Nephron (organoid): ENCODE measurements around the gene ARPC1A.
"Not testable (repeated sequence)": the region's sequence is repeated elsewhere in the genome, so short reads cannot be mapped to it uniquely, and the experiment has no call there.

ENCODE experiments used
- H3K27ac Mint-ChIP-seq, 3 experiments: 2 replicates each; pipeline ENCODE4 v1.8.0; 2020; ENCODE audit warnings: mixed read lengths in 3 of 3, mild to moderate bottlenecking in 2 of 3, moderate library complexity in 1 of 3
- H3K27me3 Mint-ChIP-seq: 2 replicates; pipeline ENCODE4 v1.8.0; 2021; ENCODE audit warnings: low read depth, mild to moderate bottlenecking, moderate library complexity, mixed read lengths
- H3K36me3 Mint-ChIP-seq: 2 replicates; pipeline ENCODE4 v1.8.0; 2020; ENCODE audit warnings: low read depth, mixed read lengths
- H3K4me1 Mint-ChIP-seq: 2 replicates; pipeline ENCODE4 v1.8.0; 2020; ENCODE audit warnings: mixed read lengths
- H3K4me3 Mint-ChIP-seq, 3 experiments: 2 replicates each; pipeline ENCODE4 v1.8.0; 2020; ENCODE audit warnings: mild to moderate bottlenecking in 3 of 3, mixed read lengths in 3 of 3, moderate library complexity in 2 of 3
- H3K9me3 Mint-ChIP-seq: 2 replicates; pipeline ENCODE4 v1.8.0; 2020; ENCODE audit warnings: mixed read lengths
- CTCF ChIP-seq, 3 experiments: fragments of 200-600 bp; sonication (generic); IDR thresholded peaks; one replicate each; pipeline ENCODE4 v1.5.0; 2021; ENCODE audit warnings: antibody characterized with exemption in 3 of 3; ENCODE audit not compliant: unreplicated experiment in 3 of 3

The ARPC1A gene

GRCh38 chr7:99325001-99325493 is 651 bp upstream of the ARPC1A start:
- Mint-ChIP-seq H3K4me3 (peak overlapping the region; percentile 87 to 91 (median 91)), H3K27ac (peak overlapping the region; percentile 66 to 91 (median 67)), H3K27me3 (no peaks in the 10 kb centered on the region), H3K9me3 (no peaks in the 10 kb centered on the region), H3K4me1 (peaks cover 14% of the 10 kb centered on the region), H3K36me3 (no peaks in the 10 kb centered on the region)
- no peak for TF ChIP-seq CTCF (IDR thresholded peaks at IDR 0.05; ENCODE audit: unreplicated experiment in 3 of 3)

GRCh38 chr7:99326408-99326782 is 697 bp downstream of the ARPC1A start:
- peak overlapping the region; percentile 66 to 91 (median 67) for H3K27ac Mint-ChIP-seq
- peaks cover 14% of the 10 kb centered on the region for H3K4me1 Mint-ChIP-seq
- H3K9me3 Mint-ChIP-seq = no peaks in the 10 kb centered on the region
- no peaks in the 10 kb centered on the region for H3K36me3 Mint-ChIP-seq
- H3K27me3 Mint-ChIP-seq = no peaks in the 10 kb centered on the region
- TF ChIP-seq CTCF (IDR thresholded peaks at IDR 0.05; ENCODE audit: unreplicated experiment in 3 of 3) = no peak
- H3K4me3 Mint-ChIP-seq = peak overlapping the region; percentile 87 to 91 (median 91)

GRCh38 chr7:99330314-99330961 is 4.7 kb downstream of the ARPC1A start:
- not testable (repeated sequence) for H3K27ac Mint-ChIP-seq, H3K9me3 Mint-ChIP-seq, H3K27me3 Mint-ChIP-seq
- Mint-ChIP-seq H3K36me3 (peaks cover 24% of the 10 kb centered on the region), H3K4me3 (peak overlapping the region in 2 of 3 experiments; percentile 16 to 35), H3K4me1 (peaks cover 14% of the 10 kb centered on the region)

- no peak for TF ChIP-seq CTCF (IDR thresholded peaks at IDR 0.05; ENCODE audit: unreplicated experiment in 3 of 3)
- H3K27ac Mint-ChIP-seq = no peak overlapping the region
- H3K27me3 Mint-ChIP-seq = no peaks in the 10 kb centered on the region
- H3K4me3 Mint-ChIP-seq = no peak overlapping the region
- H3K36me3 Mint-ChIP-seq = peaks cover 27% of the 10 kb centered on the region
- H3K9me3 Mint-ChIP-seq = no peaks in the 10 kb centered on the region
- H3K4me1 Mint-ChIP-seq = peaks cover 14% of the 10 kb centered on the region
Measured at GRCh38 chr7:99331002-99331401, 5.3 kb downstream of the ARPC1A start.

- no peak for TF ChIP-seq CTCF (IDR thresholded peaks at IDR 0.05; ENCODE audit: unreplicated experiment in 3 of 3)
- no peaks in the 10 kb centered on the region for H3K9me3 Mint-ChIP-seq
- no peak overlapping the region for H3K27ac Mint-ChIP-seq
- H3K27me3 Mint-ChIP-seq = no peaks in the 10 kb centered on the region
- H3K36me3 Mint-ChIP-seq = peaks cover 61% of the 10 kb centered on the region
- H3K4me3 Mint-ChIP-seq = no peak overlapping the region
- H3K4me1 Mint-ChIP-seq = no peaks in the 10 kb centered on the region
Measured at GRCh38 chr7:99339595-99339994, 13.9 kb downstream of the ARPC1A start.

- H3K4me1 Mint-ChIP-seq = no peaks in the 10 kb centered on the region
- H3K27me3 Mint-ChIP-seq = no peaks in the 10 kb centered on the region
- no peak for TF ChIP-seq CTCF (IDR thresholded peaks at IDR 0.05; ENCODE audit: unreplicated experiment in 3 of 3)
- H3K27ac Mint-ChIP-seq = no peak overlapping the region
- no peaks in the 10 kb centered on the region for H3K9me3 Mint-ChIP-seq
- no peak overlapping the region for H3K4me3 Mint-ChIP-seq
- peaks cover 61% of the 10 kb centered on the region for H3K36me3 Mint-ChIP-seq
Measured at GRCh38 chr7:99340659-99341058, 15.0 kb downstream of the ARPC1A start.
